GM12878 (cell line): ENCODE measurements around the gene CREB3L1.

Experiments
- CTCF ChIP-seq, 3 experiments: IDR thresholded peaks in 2 of 3; conservative IDR thresholded peaks in 1 of 3; 2 replicates each; pipeline ENCODE4 v1.5.1; 2011; ENCODE audit warnings: low read depth in 3 of 3, low read length in 3 of 3, mild to moderate bottlenecking in 3 of 3, control low read depth in 2 of 3, moderate library complexity in 2 of 3, inconsistent platforms in 1 of 3, mixed read lengths in 1 of 3; ENCODE audit not compliant: control insufficient read depth in 2 of 3, insufficient read depth in 1 of 3; ENCODE audit errors: extremely low read depth in 1 of 3
- EZH2 ChIP-seq: IDR thresholded peaks from 2 replicates; pipeline ENCODE4 v1.6.1; 2012; ENCODE audit warnings: low read depth, mild to moderate bottlenecking, control low read depth, inconsistent platforms, low read length, borderline replicate concordance; ENCODE audit not compliant: control insufficient read depth
- MYC ChIP-seq: IDR thresholded peaks from 2 replicates; pipeline ENCODE4 v1.6.1; 2011; ENCODE audit warnings: mild to moderate bottlenecking, low read length, moderate library complexity, inconsistent platforms; ENCODE audit not compliant: insufficient read depth, insufficient replicate concordance, insufficient read length, severe bottlenecking
- NBN ChIP-seq: fragments of 450-650 bp; IDR thresholded peaks from 2 replicates; pipeline ENCODE4 v1.6.1; 2016
- POLR2A ChIP-seq: IDR thresholded peaks from 2 replicates; pipeline ENCODE4 v1.6.1; 2011; ENCODE audit warnings: low read depth, mild to moderate bottlenecking, low read length
- RFX5 ChIP-seq: IDR thresholded peaks from 2 replicates; pipeline ENCODE4 v1.6.1; 2011; ENCODE audit warnings: low read depth, low read length, improper control_type of control experiment
- SMAD1 ChIP-seq: fragments of 450-650 bp; IDR thresholded peaks from 2 replicates; pipeline ENCODE4 v1.6.1; 2018; ENCODE audit warnings: mild to moderate bottlenecking, low read depth; ENCODE audit not compliant: partially characterized antibody
- TCF12 ChIP-seq: IDR thresholded peaks from 2 replicates; pipeline ENCODE4 v1.6.1; 2011; ENCODE audit warnings: low read depth, mild to moderate bottlenecking, low read length
- ZNF274 ChIP-seq: IDR thresholded peaks from one replicate; pipeline ENCODE4 v1.8.0; 2011; ENCODE audit not compliant: insufficient read length, insufficient read depth
- ZNF687 ChIP-seq: fragments of 450-650 bp; IDR thresholded peaks from 2 replicates; pipeline ENCODE4 v1.6.1; 2017; ENCODE audit warnings: mild to moderate bottlenecking, moderate library complexity
- ZZZ3 ChIP-seq: IDR thresholded peaks from 2 replicates; pipeline ENCODE4 v1.6.1; 2011; ENCODE audit warnings: low read depth; ENCODE audit not compliant: control insufficient read depth, insufficient read length

GRCh38 chr11:46361283-46362155, 84.1 kb downstream of the CREB3L1 start:
- TF ChIP-seq ZNF687 (peak; percentile 81), CTCF (IDR thresholded peaks at IDR 0.05 in 2 of 3, conservative IDR thresholded peaks at IDR 0.05 in 1 of 3; ENCODE audit: control insufficient read depth in 2 of 3, extremely low read depth in 1 of 3, insufficient read depth in 1 of 3, low read depth in 3 of 3, low read length in 3 of 3) (no peak), POLR2A (peak; percentile 94), EZH2 (no peak), TCF12 (no peak), SMAD1 (no peak), NBN (peak; percentile 70), RFX5 (no peak), MYC (no peak), ZZZ3 (no peak), ZNF274 (no peak)
